ENCODE measurements around the gene MRPL52.
"Not testable (repeated sequence)": the region's sequence is repeated elsewhere in the genome, so short reads cannot be mapped to it uniquely, and the experiment has no call there.

The MRPL52 gene

GRCh38 chr14:22829661-22830442 lies at the start of gene MRPL52:
Gene MRPL52, plus strand, starts transcription at chr14:22829887. Its CDS starts 26 bp downstream, at chr14:22829913.
- DNase-seq: peak; percentile 76

GRCh38 chr14:22780105-22780679 lies 49.5 kb upstream of the MRPL52 start:
- DNase-seq: no peak

GRCh38 chr14:22780941-22781300 lies 48.8 kb upstream of the MRPL52 start:
- no peak for DNase-seq

- DNase-seq: no peak
Measured at GRCh38 chr14:22781301-22781991, 48.2 kb upstream of the MRPL52 start.

GRCh38 chr14:22786685-22787084 lies 43.0 kb upstream of the MRPL52 start:
- no peak for DNase-seq

GRCh38 chr14:22791301-22791700 lies 38.4 kb upstream of the MRPL52 start:
- no peak for DNase-seq

- no peak for DNase-seq
Measured at GRCh38 chr14:22792158-22792557, 37.5 kb upstream of the MRPL52 start.

GRCh38 chr14:22793550-22793949 lies 36.1 kb upstream of the MRPL52 start:
- not testable (repeated sequence) for DNase-seq

GRCh38 chr14:22793976-22794375 lies 35.7 kb upstream of the MRPL52 start:
- DNase-seq: no peak

- DNase-seq: no peak
Measured at GRCh38 chr14:22794551-22794951, 35.1 kb upstream of the MRPL52 start.

GRCh38 chr14:22796087-22796707 lies 33.5 kb upstream of the MRPL52 start:
- no peak for DNase-seq

GRCh38 chr14:22797017-22797917 lies 32.4 kb upstream of the MRPL52 start:
- DNase-seq: no peak

- no peak for DNase-seq
Measured at GRCh38 chr14:22798528-22798927, 31.2 kb upstream of the MRPL52 start.

- DNase-seq: no peak
Measured at GRCh38 chr14:22800346-22800745, 29.3 kb upstream of the MRPL52 start.

GRCh38 chr14:22801716-22802115 lies 28.0 kb upstream of the MRPL52 start:
- no peak for DNase-seq

- DNase-seq: no peak
Measured at GRCh38 chr14:22802860-22803686, 26.6 kb upstream of the MRPL52 start.

GRCh38 chr14:22803687-22803974 lies 26.1 kb upstream of the MRPL52 start:
- no peak for DNase-seq

- not testable (repeated sequence) for DNase-seq
Measured at GRCh38 chr14:22805235-22805634, 24.5 kb upstream of the MRPL52 start.

GRCh38 chr14:22807432-22808087 lies 22.1 kb upstream of the MRPL52 start:
- no peak for DNase-seq

- no peak for DNase-seq
Measured at GRCh38 chr14:22808388-22809209, 21.1 kb upstream of the MRPL52 start.
